Activated naive CD8-positive, alpha-beta T cell treated with anti-CD3 and anti-CD28 coated beads, Interleukin-2, amount 10 ng/mL, durations not matched to agents 7 days and 5 days (primary cell): Measurements from ENCODE around the gene NFIB. TPM values are rescaled to one million over a fixed set of nuclear protein-coding genes. Genes with fewer than 3 reads are reported as not detected.

Experiments used
- ATAC-seq: fragments of 150-1000 bp; cut with Tn5 transposase; one replicate; pipeline ENCODE4 v1.10.0; 2021; ENCODE audit warnings: low read depth, moderate library complexity
- POLR2A ChIA-PET: fragments of 350-600 bp; sonication (Branson Sonifier 250); formaldehyde crosslinking; loops from one replicate; lab custom pipeline; 2021; ENCODE audit warnings: antibody characterized with exemption; lab: Charles Lee
- DNase-seq: peaks from one replicate; pipeline ENCODE4 v3.0.0; 2021
- H3K27ac Mint-ChIP-seq: one replicate; pipeline ENCODE4 v1.8.0; 2022; ENCODE audit warnings: mild to moderate bottlenecking, mixed read lengths
- H3K27me3 Mint-ChIP-seq: one replicate; pipeline ENCODE4 v1.8.0; 2022; ENCODE audit warnings: mild to moderate bottlenecking, moderate library complexity, mixed read lengths
- H3K36me3 Mint-ChIP-seq: one replicate; pipeline ENCODE4 v1.8.0; 2021; ENCODE audit warnings: mild to moderate bottlenecking, mixed read lengths
- H3K4me1 Mint-ChIP-seq: one replicate; pipeline ENCODE4 v1.8.0; 2021; ENCODE audit warnings: mixed read lengths
- H3K4me3 Mint-ChIP-seq: one replicate; pipeline ENCODE4 v1.8.0; 2022; ENCODE audit warnings: mild to moderate bottlenecking, moderate library complexity, mixed read lengths
- H3K9me3 Mint-ChIP-seq: one replicate; pipeline ENCODE4 v1.8.0; 2021; ENCODE audit warnings: mixed read lengths
- total RNA-seq, 2 experiments: library from RNA; stranded (reverse); gene quantifications; one replicate each; pipeline ENCODE4 v1.2.3, GENCODE V29; 2021

The NFIB gene
- total RNA-seq, 2 experiments from 2014 or later: not detected

DNA sequence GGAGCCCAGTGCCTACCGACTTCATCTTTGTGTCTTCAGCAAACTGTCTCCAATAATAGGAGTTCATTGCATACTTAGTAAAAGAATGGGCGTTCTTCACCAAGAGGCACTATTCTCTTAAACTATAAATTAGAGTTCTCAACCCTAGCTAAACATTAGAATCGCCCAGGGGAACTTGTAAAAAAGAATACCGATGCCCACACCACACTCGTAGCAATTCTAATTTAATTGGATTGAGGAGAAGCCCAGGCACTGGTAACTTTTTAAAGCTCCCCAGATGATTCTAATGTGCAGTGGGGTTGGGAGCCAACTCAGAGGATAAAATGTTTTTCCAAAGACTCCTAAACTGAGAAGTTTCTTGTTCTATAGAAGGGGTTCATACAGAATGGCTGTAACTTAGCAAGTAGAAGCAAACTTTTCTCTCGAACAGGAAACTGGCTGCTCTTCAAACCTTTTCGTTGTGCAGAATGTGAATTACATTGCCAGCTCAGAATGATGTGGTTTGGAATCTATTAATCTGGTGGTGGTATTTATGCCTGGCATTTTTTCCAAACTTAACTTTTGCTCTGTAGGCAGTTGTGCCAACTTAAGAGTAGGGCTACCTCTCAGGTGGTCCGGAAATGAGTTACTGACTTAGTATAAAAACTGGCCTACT, 26.4 kb upstream of the NFIB start:
- Mint-ChIP-seq H3K9me3 (no peaks in the 10 kb centered on the region), H3K4me1 (peaks cover 2% of the 10 kb centered on the region), H3K4me3 (no peak overlapping the region), H3K27me3 (peaks cover 2% of the 10 kb centered on the region), H3K27ac (no peak overlapping the region), H3K36me3 (no peaks in the 10 kb centered on the region)
- POLR2A ChIA-PET: interaction anchor here (0.6 kb wide), 1 partner anchor 14 kb away, joined by 3 read pairs; no protein-coding TSS in a partner anchor
- DNase-seq: no peak
- ATAC-seq: no peak

DNA sequence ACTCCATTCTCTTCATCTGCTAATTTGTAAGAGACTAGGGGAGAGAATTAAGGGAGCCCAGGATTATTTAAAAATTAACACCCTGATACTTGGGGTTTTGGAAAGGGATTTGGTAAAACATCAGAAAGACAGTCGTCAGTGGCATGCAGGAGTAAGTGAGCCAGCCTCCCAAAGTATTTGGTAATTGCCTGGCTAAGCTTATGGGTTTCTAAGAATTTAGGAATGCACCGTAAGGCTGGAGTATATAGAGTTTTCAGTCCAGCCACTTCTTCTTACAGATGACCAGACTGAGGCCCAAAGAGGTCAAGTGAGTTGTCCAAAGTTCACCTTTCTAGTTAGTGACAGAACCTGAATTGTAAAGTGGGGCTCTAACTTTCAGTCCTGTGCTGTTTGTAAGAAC, 25.8 kb upstream of the NFIB start:
- ATAC-seq: no peak
- Mint-ChIP-seq H3K36me3 (no peaks in the 10 kb centered on the region), H3K4me1 (no peaks in the 10 kb centered on the region), H3K27me3 (peaks cover 2% of the 10 kb centered on the region), H3K27ac (no peak overlapping the region), H3K4me3 (no peak overlapping the region), H3K9me3 (no peaks in the 10 kb centered on the region)
- POLR2A ChIA-PET: interaction anchor here (0.6 kb wide), 1 partner anchor 13 kb away, joined by 3 read pairs; no protein-coding TSS in a partner anchor
- no peak for DNase-seq

DNA sequence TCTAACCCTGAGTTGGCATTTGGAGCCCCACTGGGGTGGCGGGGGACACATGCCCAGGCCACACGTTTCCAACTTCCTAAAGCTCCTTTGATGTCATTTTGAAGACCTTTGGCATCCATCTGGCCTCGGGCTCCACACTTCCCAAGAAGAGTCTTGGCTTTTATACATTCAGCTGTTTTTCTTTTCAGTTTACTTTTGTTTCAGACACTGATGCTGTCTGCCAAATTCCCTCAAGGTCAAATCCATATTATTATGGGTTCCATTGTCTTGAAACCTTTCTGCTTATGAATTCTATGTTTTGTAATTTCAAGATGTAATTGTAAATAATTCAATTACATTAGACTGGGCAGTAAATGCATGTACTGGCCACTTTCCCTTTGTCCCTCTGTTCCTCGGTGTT, 23.7 kb upstream of the NFIB start:
- Mint-ChIP-seq H3K9me3 (no peaks in the 10 kb centered on the region), H3K36me3 (no peaks in the 10 kb centered on the region), H3K27me3 (peaks cover 2% of the 10 kb centered on the region), H3K27ac (no peak overlapping the region), H3K4me3 (no peak overlapping the region), H3K4me1 (no peaks in the 10 kb centered on the region)
- POLR2A ChIA-PET: no interaction called here
- ATAC-seq: no peak
- DNase-seq: no peak

DNA sequence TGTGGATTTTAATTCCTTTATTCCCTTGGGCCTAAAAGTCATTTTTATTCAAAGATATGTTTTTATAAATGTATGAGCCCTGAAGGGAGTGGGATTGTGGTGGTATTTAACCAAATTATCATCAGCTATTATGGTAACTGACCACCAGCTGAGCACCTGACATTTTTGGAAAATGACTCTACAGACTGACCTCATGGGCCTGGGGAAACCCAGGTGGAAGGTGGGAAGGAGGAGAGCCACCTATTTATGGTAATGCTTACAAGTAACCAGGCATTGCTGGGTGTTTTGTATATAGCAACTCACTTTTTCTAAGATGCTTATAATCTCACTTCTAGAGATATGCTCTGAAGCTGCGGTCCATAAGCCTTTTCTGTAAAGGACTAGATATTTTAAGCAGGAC, 22.3 kb upstream of the NFIB start:
- Mint-ChIP-seq H3K4me1 (no peaks in the 10 kb centered on the region), H3K27ac (no peak overlapping the region), H3K9me3 (no peaks in the 10 kb centered on the region), H3K36me3 (no peaks in the 10 kb centered on the region), H3K4me3 (no peak overlapping the region), H3K27me3 (peaks cover 2% of the 10 kb centered on the region)
- ATAC-seq (no peak), DNase-seq (no peak)
- POLR2A ChIA-PET: no interaction called here

DNA sequence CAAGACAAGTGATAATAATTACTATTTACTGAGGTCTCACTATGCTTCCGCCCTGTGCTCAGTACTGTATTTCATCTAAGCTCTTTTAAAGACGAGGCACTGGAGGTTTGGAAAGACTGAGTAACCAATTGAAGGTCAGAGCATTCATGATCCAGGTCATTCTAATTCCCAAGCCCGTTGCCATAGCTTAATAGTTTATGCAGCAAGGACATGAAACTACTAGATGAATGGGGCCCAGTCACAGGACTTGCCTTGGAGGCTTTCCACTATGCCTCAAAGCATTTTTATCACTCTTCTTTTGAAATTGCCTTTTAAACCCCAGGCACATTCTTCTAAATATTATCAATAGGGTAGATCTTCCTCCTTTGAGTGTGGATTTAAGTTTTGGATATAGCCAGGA, 17.2 kb upstream of the NFIB start:
- no peaks in the 10 kb centered on the region for H3K36me3 Mint-ChIP-seq
- H3K4me1 Mint-ChIP-seq: no peaks in the 10 kb centered on the region
- peaks cover 19% of the 10 kb centered on the region for H3K27me3 Mint-ChIP-seq
- POLR2A ChIA-PET: no interaction called here
- DNase-seq (no peak), ATAC-seq (no peak)
- H3K4me3 Mint-ChIP-seq: no peak overlapping the region
- no peaks in the 10 kb centered on the region for H3K9me3 Mint-ChIP-seq
- no peak overlapping the region for H3K27ac Mint-ChIP-seq

DNA sequence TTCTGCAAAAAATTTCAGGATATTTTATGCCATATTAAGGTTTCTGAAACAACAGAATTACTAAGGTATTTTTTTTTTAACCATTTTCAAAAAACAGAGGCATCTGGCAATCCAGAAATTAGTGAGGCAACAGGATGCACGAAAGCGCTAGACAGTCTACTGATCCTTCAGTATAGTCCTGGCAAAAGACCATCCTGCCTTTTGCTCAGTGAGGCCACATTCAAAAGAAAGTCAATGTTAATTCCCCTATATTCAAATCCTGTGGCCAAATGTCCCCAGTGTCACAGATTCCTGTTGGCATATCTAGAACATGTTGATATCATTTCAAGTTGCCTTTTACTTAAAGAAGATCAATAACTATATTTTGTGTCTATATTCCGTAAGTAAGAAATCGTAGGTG, 13.1 kb upstream of the NFIB start:
- ATAC-seq (no peak), DNase-seq (no peak)
- POLR2A ChIA-PET: interaction anchor here (0.6 to 0.7 kb wide), 2 partner anchors 13 to 49 kb away, joined by 3 read pairs; no protein-coding TSS in a partner anchor
- Mint-ChIP-seq H3K27ac (no peak overlapping the region), H3K4me1 (peaks cover 5% of the 10 kb centered on the region), H3K27me3 (peaks cover 40% of the 10 kb centered on the region), H3K4me3 (no peak overlapping the region), H3K36me3 (no peaks in the 10 kb centered on the region), H3K9me3 (no peaks in the 10 kb centered on the region)

DNA sequence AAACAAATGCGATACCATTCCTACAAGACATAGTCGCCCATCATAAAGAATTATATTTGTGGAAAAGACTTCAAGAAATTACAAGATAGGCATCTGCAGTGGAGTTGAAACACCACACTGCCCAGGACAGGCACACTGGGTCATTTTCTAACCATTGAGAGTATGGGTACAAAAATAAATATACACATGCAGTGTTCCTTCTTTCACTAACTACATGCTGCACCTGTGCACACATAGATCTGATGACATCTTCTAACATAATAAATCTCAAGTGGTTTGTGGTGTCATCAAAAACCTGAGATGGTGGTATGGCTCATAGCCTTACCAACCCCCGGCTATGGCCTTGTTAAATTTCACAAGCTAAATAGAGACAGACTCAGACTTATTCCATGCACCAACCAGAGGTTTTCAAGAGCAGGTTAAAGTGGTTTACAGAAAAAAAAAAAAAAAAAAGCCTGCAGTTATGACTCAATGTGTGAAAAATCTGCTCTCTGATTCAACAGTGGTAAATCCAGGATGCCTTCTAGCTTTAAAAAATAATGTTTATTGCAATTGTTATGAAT, 12.4 kb upstream of the NFIB start:
- no peaks in the 10 kb centered on the region for H3K9me3 Mint-ChIP-seq
- POLR2A ChIA-PET: interaction anchor here (0.6 to 0.7 kb wide), 2 partner anchors 14 to 50 kb away, joined by 3 read pairs; no protein-coding TSS in a partner anchor
- peaks cover 10% of the 10 kb centered on the region for H3K4me1 Mint-ChIP-seq
- H3K4me3 Mint-ChIP-seq: no peak overlapping the region
- DNase-seq (no peak), ATAC-seq (no peak)
- no peaks in the 10 kb centered on the region for H3K36me3 Mint-ChIP-seq
- H3K27me3 Mint-ChIP-seq: peaks cover 43% of the 10 kb centered on the region
- no peak overlapping the region for H3K27ac Mint-ChIP-seq

DNA sequence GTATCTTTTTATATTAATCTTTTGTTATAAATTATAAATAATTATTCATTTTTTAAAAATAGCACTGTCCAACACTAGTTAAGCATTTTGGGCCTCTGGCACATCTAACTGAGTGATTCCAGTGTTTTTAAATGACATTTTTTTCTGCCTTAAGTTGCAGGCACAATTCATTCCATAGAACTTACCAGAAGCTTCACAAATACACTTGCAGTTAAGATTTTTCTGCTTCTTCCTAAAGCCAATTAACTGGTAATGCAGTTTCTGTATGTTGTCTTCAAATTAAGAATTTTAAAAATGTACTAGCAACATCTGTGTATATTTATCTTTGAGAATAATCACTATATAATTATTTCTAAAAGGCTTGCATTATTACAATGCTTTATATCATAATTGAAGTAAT, 11.2 kb upstream of the NFIB start:
- peaks cover 51% of the 10 kb centered on the region for H3K27me3 Mint-ChIP-seq

DNA sequence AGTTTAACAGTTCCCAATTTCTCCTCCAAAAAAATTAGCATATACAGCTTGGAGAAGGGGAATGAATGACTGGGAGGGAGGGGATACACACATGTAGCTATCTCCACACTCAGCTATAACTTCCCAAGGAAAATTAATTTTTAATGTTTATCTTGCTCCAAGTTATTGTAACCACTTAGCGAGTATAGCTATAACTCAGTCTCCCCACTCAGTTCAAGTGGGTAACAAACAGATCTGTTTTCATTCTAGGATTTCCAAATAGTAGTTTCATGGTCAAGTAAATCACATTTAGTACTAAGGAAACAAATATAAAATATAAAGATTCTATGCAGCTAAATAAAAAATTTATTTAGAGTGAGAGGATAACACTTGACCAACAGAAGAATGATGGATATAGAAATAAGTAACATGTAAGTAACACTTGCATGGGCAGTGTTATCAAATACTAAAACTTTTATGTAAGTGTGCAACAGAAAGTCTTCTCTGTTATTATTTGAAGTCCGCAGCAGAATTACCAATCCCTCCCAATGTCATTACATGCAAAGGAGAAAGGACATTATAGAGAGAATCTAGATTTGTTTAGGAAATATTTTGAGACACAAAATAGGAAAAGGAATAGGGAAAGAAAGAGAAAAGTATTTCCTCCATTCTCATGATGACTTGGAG, 10.2 kb upstream of the NFIB start:
- H3K27me3 Mint-ChIP-seq: peaks cover 61% of the 10 kb centered on the region
- no peaks in the 10 kb centered on the region for H3K36me3 Mint-ChIP-seq
- DNase-seq (no peak), ATAC-seq (no peak)
- POLR2A ChIA-PET: no interaction called here
- no peak overlapping the region for H3K27ac Mint-ChIP-seq
- peaks cover 14% of the 10 kb centered on the region for H3K4me1 Mint-ChIP-seq
- no peak overlapping the region for H3K4me3 Mint-ChIP-seq
- H3K9me3 Mint-ChIP-seq: no peaks in the 10 kb centered on the region

More for the DNA sequence above, 11.2 kb upstream of the NFIB start:
- Mint-ChIP-seq H3K9me3 (no peaks in the 10 kb centered on the region), H3K27ac (no peak overlapping the region), H3K4me3 (no peak overlapping the region), H3K4me1 (peaks cover 14% of the 10 kb centered on the region), H3K36me3 (no peaks in the 10 kb centered on the region)
- DNase-seq (no peak), ATAC-seq (no peak)
- POLR2A ChIA-PET: no interaction called here

DNA sequence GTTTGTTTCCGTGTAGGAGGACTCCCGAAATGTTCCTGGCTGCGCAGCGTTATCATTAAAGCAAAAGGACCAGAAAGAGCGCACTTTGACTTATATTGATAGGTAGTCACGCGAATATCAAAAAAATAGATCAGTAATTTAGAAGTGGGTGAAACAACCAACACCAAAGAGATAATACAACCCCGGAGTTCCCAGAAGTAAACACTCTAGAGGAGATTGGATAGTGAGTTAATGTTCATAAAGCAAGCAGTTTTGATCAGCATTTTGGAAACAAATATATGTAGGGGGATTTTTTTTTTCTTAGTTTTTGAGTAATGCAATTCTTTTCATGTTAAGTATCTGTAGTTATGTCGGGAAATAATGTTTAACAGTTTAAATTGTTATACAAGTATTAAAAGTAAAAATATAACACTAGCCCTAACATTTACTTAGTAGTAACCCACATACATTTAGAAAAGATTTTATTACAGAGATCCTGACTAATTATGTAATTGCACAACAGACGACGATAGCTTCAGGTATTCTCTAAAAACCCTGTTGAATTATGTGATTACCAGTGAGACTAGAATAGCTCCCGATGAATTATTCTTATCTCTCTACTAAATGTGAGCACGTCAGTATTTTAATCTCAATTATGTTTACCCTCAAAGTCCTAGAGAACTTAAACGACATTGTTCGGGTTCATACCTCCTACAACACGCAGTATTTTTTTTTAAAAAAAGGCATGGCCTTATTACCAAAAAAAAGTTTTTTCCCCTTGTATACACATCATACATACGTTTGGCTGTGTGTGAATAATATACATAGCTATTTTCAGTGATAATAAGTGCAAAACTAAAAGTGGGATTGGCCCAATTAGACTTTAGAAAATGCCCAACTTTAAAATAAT, 9.4 kb upstream of the NFIB start:
- Mint-ChIP-seq H3K9me3 (no peaks in the 10 kb centered on the region), H3K36me3 (no peaks in the 10 kb centered on the region), H3K27me3 (peaks cover 66% of the 10 kb centered on the region), H3K4me1 (peaks cover 14% of the 10 kb centered on the region), H3K4me3 (peak overlapping the region; percentile 78), H3K27ac (peak overlapping the region; percentile 49)
- DNase-seq: no peak
- no peak for ATAC-seq
- POLR2A ChIA-PET: no interaction called here

DNA sequence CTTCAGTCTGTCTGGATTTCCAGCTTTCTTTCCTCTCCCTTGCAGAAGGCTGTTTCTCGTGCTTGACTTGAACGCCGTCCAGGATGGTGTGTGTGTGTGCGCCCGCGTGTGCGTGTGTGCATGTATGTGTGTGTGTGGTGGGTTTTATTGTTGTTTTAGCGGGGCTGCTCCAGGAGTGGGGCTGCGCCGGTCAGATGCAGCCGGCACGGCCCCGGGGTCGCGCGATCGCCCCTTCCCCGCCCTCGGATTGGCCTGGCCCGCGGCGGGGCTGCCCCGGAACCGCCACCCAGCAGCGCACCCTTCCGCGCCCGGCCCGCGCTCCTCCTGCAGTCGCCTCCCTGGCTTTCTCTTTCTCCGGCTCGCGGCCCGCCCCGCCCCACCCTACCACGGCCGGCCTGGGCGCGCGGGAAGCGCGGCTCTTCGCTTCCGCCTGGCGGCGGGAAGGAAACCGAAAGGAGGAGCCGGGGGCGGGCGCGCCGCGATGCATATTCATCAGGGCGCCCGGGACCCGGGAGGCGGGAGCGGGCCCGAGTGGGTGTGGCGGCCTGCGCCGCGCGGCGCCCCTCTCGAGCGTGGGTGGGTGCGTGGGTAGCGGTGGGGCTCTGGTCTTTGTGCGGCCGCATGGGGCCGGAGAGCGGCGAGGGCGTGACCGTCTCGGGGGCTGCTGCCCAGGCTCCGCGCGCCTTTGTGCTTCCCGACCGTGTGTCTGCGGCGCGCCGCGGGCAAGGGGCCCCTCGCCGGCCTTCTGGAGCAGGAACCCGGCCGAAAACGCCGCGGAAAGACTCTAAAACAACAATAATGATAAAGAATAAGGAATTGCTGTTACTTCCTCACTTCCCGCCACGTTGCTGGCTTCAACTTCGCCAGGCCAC, 8.5 kb upstream of the NFIB start:
- peak overlapping the region; percentile 78 for H3K4me3 Mint-ChIP-seq
- H3K9me3 Mint-ChIP-seq: no peaks in the 10 kb centered on the region
- peak overlapping the region; percentile 63 for H3K27ac Mint-ChIP-seq
- H3K4me1 Mint-ChIP-seq: peaks cover 14% of the 10 kb centered on the region
- peaks cover 69% of the 10 kb centered on the region for H3K27me3 Mint-ChIP-seq
- ATAC-seq (peak; percentile 96), DNase-seq (peak; percentile 88)
- POLR2A ChIA-PET: no interaction called here
- H3K36me3 Mint-ChIP-seq: no peaks in the 10 kb centered on the region

DNA sequence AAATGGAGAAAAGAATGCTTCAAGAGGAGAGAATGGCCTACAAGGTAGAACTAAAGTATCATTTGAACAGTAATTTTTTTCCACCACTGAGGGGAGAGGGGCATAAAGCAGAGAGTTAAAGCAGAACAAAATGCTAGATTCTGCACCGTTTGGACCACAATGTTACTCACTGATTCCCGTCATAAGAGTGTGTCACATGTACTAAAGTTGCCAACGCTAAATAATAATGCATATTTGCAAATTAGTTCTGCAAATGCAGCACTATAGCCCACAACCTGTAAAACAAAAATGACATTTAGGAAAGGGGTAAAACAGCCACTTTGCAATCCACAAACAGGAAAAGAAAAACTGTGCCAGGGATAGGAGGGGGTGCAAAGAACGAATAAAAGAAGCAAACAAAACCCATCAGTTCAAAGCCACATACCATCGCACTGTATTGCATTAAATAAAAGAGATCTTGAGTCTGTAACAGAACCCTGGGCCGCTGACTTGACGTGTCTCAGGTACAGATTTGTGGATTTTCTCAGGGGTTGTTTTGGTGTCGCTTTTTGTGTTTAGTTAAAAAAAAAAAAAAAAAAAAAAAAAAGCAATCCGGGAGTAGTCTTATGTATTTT, 7.7 kb upstream of the NFIB start:
- Mint-ChIP-seq H3K9me3 (no peaks in the 10 kb centered on the region), H3K27me3 (peaks cover 70% of the 10 kb centered on the region), H3K4me3 (peak overlapping the region; percentile 78), H3K4me1 (peaks cover 14% of the 10 kb centered on the region), H3K36me3 (no peaks in the 10 kb centered on the region), H3K27ac (peak overlapping the region; percentile 63)
- DNase-seq (no peak), ATAC-seq (no peak)
- POLR2A ChIA-PET: no interaction called here
